Measurements from ENCODE around the gene PRKAR1A. TPM values are rescaled to one million over a fixed set of nuclear protein-coding genes. Genes with fewer than 3 reads are reported as not detected.

PRKAR1A gene
- total and polyA plus RNA-seq, 7 donors = 53.6 to 268 (median 206) TPM

DNA sequence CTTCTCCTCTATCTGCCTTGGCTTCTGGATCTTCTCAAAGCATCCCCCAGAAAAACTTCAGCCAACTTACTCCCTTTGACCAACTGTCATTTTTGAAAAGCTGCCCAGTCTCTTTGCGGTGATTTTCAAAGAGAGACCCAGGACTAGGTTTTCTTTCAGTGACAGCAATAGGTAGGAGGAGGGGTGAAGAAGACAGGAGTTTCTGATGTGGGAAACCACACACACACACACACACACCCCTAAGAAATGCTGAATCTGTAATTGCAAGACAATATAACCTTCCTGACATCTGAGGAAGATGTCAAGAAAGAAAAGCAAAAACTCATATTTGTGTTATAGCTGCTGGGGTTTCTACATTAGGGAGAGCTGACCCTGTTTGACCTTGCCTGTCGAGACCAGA lies 83.8 kb downstream of the PRKAR1A start:
- DNase-seq = no peak
- intact Hi-C loops (cut with DNase I) = no loop called here
- no peaks in the 10 kb centered on the region for H3K36me3 ChIP-seq
- no peak overlapping the region for H3K27ac ChIP-seq
- H3K9me3 ChIP-seq = no peaks in the 10 kb centered on the region
- H3K4me3 ChIP-seq = no peak overlapping the region
- TF ChIP-seq EP300 (IDR thresholded peaks at IDR 0.05) (no peak), POLR2A (IDR thresholded peaks at IDR 0.05) (no peak)
- H3K4me1 ChIP-seq = peaks cover 0 to 15% (median 12%) of the 10 kb centered on the region in 4 donors
- peaks cover 8 to 38% (median 19%) of the 10 kb centered on the region in 3 donors for H3K27me3 ChIP-seq
- 71 to 81% methylated on average over 2 of the region's 2 CpGs for WGBS, 2 donors

DNA sequence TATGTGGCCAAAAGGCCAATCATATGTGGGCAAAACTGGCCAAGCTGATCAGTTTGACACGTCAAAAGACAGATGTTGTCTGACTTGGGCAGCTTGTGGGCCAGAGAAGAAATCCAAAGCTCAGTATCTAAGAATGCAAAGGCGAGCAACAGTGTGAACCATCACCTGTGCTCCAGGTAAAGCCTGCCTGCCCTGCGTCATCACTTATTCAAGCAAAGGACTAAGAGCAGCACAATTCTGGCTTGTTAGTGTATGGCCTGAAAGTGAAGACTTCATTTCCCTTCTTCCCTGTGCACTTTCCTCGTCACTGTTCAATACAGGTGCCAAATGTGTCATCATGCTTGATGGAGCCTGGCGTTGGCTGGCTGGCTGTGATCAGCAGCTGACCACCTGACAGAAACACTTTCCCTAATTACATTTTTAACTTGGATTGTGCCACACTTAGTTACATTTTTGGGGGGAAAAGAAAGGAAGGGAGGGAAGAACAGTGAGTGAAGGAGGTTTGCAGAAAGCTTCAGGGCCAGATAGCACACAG lies 84.2 kb downstream of the PRKAR1A start:
- Histone ChIP-seq H3K4me1 (peaks cover 0 to 18% (median 16%) of the 10 kb centered on the region in 4 donors), H3K4me3 (no peak overlapping the region), H3K27ac (no peak overlapping the region), H3K9me3 (no peaks in the 10 kb centered on the region), H3K36me3 (no peaks in the 10 kb centered on the region), H3K27me3 (peaks cover 8 to 43% (median 24%) of the 10 kb centered on the region in 3 donors)
- 87 to 89% methylated on average over 5 of the region's 5 CpGs for WGBS, 2 donors
- TF ChIP-seq POLR2AphosphoS5 (IDR thresholded peaks at IDR 0.05) = no peak
- TF ChIP-seq EP300 (IDR thresholded peaks at IDR 0.05) = no peak
- TF ChIP-seq POLR2A (IDR thresholded peaks at IDR 0.05) = no peak
- intact Hi-C loops (cut with DNase I) = no loop called here
- DNase-seq = no peak

DNA sequence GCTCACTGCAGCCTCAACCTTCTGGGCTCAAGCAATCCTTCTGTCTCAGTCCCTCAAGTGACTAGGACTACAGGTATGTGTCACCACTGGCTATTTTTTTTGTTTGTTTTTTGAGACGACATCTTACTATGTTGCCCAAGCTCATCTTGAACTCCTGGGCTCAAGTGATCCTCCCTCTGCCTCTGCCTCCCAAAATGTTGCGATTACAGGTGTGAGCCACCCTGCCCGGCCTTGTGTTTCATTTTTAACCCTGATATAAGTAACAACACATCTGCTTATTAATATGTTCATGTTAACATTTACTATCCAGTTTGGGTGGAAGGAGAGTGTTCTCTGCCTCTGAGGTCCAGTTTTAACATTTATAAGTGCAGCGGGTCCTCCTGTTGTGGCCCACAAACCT lies 85.8 kb downstream of the PRKAR1A start:
- no peak for DNase-seq
- no peak overlapping the region for H3K4me3 ChIP-seq
- H3K27me3 ChIP-seq = peaks cover 8 to 49% (median 25%) of the 10 kb centered on the region in 3 donors
- H3K36me3 ChIP-seq = no peaks in the 10 kb centered on the region
- peaks cover 0 to 18% (median 16%) of the 10 kb centered on the region in 4 donors for H3K4me1 ChIP-seq
- peak overlapping the region in 1 of 4 donors; percentile 15 for H3K27ac ChIP-seq
- TF ChIP-seq, protein P1, sequence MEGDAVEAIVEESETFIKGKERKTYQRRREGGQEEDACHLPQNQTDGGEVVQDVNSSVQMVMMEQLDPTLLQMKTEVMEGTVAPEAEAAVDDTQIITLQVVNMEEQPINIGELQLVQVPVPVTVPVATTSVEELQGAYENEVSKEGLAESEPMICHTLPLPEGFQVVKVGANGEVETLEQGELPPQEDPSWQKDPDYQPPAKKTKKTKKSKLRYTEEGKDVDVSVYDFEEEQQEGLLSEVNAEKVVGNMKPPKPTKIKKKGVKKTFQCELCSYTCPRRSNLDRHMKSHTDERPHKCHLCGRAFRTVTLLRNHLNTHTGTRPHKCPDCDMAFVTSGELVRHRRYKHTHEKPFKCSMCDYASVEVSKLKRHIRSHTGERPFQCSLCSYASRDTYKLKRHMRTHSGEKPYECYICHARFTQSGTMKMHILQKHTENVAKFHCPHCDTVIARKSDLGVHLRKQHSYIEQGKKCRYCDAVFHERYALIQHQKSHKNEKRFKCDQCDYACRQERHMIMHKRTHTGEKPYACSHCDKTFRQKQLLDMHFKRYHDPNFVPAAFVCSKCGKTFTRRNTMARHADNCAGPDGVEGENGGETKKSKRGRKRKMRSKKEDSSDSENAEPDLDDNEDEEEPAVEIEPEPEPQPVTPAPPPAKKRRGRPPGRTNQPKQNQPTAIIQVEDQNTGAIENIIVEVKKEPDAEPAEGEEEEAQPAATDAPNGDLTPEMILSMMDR (IDR thresholded peaks at IDR 0.05) = no peak
- TF ChIP-seq EP300 (IDR thresholded peaks at IDR 0.05) = no peak
- TF ChIP-seq POLR2A (IDR thresholded peaks at IDR 0.05) = no peak
- no peak for TF ChIP-seq POLR2AphosphoS5 (IDR thresholded peaks at IDR 0.05)
- no peaks in the 10 kb centered on the region for H3K9me3 ChIP-seq
- WGBS, 2 donors = 91 to 94% methylated on average over 4 of the region's 4 CpGs
- intact Hi-C loops (cut with DNase I) = no loop called here

DNA sequence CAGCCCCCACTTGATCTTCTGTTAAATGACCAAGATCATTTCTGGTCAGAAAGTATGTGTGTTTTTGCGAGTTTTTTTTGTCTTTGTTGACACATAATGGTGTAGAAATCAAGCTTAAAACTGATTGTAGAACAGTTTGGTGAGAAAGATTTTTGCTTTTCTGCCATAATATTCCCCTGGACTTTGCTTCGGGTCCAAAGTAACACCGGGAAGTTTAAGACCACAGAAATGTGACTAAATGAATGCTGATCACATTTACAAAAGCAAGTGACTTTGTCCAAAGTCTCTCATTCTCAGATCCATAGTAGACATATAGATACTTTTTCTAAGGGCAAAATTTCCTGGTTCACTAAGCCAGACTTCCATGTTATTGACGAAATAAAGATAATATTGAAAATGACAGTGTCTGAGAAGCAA lies 86.3 kb downstream of the PRKAR1A start:
- 29 to 74% methylated on average over 4 of the region's 4 CpGs for WGBS, 2 donors
- Histone ChIP-seq H3K4me3 (peak overlapping the region in 1 of 4 donors; percentile 55), H3K36me3 (no peaks in the 10 kb centered on the region), H3K27ac (peak overlapping the region in 1 of 4 donors; percentile 15), H3K4me1 (peaks cover 0 to 18% (median 16%) of the 10 kb centered on the region in 4 donors), H3K9me3 (no peaks in the 10 kb centered on the region), H3K27me3 (peaks cover 8 to 49% (median 25%) of the 10 kb centered on the region in 3 donors)
- intact Hi-C loops (cut with DNase I) = no loop called here
- DNase-seq = no peak
- TF ChIP-seq POLR2A (IDR thresholded peaks at IDR 0.05) = no peak
- TF ChIP-seq EP300 (IDR thresholded peaks at IDR 0.05) = no peak
- TF ChIP-seq POLR2AphosphoS5 (IDR thresholded peaks at IDR 0.05) = no peak
- TF ChIP-seq, protein P1 (IDR thresholded peaks at IDR 0.05) = no peak

DNA sequence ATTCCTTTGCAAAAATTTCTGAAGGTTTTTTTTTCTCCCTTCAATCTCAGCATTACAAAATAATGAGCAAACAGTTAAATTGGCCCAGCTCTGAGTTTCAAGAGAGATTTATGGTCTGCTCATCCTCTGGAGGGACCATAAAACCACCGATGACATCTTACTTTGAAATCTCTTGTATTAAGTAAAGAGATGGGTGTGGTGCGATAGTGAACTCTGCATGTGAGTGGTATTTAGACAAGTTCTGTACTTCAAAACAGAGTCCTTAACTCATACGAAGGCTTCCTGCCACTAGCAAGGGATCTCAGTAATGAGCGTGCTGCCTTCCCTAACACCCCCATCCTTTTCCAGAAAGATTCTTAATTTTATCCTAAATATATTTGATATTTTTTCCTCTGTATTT lies 86.9 kb downstream of the PRKAR1A start:
- no peak for DNase-seq

DNA sequence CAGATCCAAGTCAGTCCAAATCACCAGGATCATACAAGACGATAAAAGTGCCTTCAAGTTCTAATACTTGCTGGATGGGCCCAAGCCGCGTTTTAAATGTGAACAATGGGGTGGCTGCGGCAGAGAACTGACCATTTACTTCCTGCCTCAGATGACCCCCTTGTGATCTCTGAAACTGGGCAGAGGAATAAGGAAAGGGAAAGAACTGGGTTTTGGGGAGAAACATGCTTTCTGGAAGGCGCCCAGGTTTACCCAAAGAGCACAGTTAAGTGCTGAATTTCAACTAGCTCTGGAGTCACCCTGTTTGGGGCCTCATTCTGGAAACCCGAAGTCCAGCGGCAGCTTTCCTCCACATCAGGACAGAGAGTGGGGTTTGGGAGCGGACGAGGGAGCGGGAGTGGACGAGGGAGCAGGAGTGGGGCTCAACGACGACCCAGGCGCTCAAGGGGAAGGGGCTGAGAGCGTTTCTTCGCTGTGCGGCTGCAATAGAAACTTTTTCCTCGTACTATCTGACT lies 87.4 kb downstream of the PRKAR1A start:
- no peaks in the 10 kb centered on the region for H3K36me3 ChIP-seq
- intact Hi-C loops (cut with DNase I) = no loop called here
- peak overlapping the region; percentile 30 to 56 (median 50) for H3K4me3 ChIP-seq
- DNase-seq = no peak
- H3K27ac ChIP-seq = peak overlapping the region; percentile 61 to 73 (median 66)
- WGBS, 2 donors = 22 to 24% methylated on average over 18 of the region's 18 CpGs
- peaks cover 8 to 47% (median 25%) of the 10 kb centered on the region in 3 donors for H3K27me3 ChIP-seq
- no peak for TF ChIP-seq EP300 (IDR thresholded peaks at IDR 0.05)
- TF ChIP-seq POLR2A (IDR thresholded peaks at IDR 0.05) = no peak
- TF ChIP-seq POLR2AphosphoS5 (IDR thresholded peaks at IDR 0.05) = no peak
- TF ChIP-seq, protein P1 (IDR thresholded peaks at IDR 0.05) = no peak
- H3K9me3 ChIP-seq = no peaks in the 10 kb centered on the region
- peaks cover 0 to 18% (median 16%) of the 10 kb centered on the region in 4 donors for H3K4me1 ChIP-seq

More for the DNA sequence above, 86.9 kb downstream of the PRKAR1A start:
- Histone ChIP-seq H3K27me3 (peaks cover 8 to 49% (median 25%) of the 10 kb centered on the region in 3 donors), H3K9me3 (no peaks in the 10 kb centered on the region), H3K4me3 (peak overlapping the region in 3 of 4 donors; percentile 46 to 56 (median 55)), H3K27ac (peak overlapping the region in 2 of 4 donors; percentile 69 to 73), H3K4me1 (peaks cover 0 to 18% (median 16%) of the 10 kb centered on the region in 4 donors), H3K36me3 (no peaks in the 10 kb centered on the region)
- TF ChIP-seq EP300 (IDR thresholded peaks at IDR 0.05) (no peak), POLR2AphosphoS5 (IDR thresholded peaks at IDR 0.05) (peak in 2 of 4 donors; percentile 9 to 11)
- WGBS, 2 donors = 17 to 52% methylated on average over 4 of the region's 4 CpGs
- intact Hi-C loops (cut with DNase I) = no loop called here
